Karpas-422 (cell line): Measurements from ENCODE around the gene PFN3. TPM values are rescaled to one million over a fixed set of nuclear protein-coding genes. Genes with fewer than 3 reads are reported as not detected.

Source experiments
- DNase-seq: peaks from one replicate; pipeline ENCODE4 v3.0.0-alpha.2; 2015
- H2AFZ ChIP-seq: fragments of 200-600 bp; sonication (generic); 2 replicates; pipeline ENCODE4 v1.6.1; 2014; ENCODE audit warnings: antibody characterized with exemption, low read length, mixed read lengths
- H3K27ac ChIP-seq: fragments of 200-600 bp; sonication (generic); 2 replicates; pipeline ENCODE4 v1.5.1; 2014; ENCODE audit warnings: mild to moderate bottlenecking, low read length, moderate library complexity
- H3K27me3 ChIP-seq: fragments of 200-600 bp; sonication (generic); 2 replicates; pipeline ENCODE4 v1.6.1; 2014; ENCODE audit warnings: low read length, mixed read lengths
- H3K36me3 ChIP-seq: fragments of 200-600 bp; sonication (generic); 2 replicates; pipeline ENCODE4 v1.6.1; 2014; ENCODE audit warnings: low read length, mixed read lengths; ENCODE audit not compliant: insufficient read depth
- H3K4me1 ChIP-seq: fragments of 200-600 bp; sonication (generic); 2 replicates; pipeline ENCODE4 v1.6.1; 2014; ENCODE audit warnings: mild to moderate bottlenecking, low read length, mixed read lengths
- H3K4me2 ChIP-seq: fragments of 200-600 bp; sonication (generic); 2 replicates; pipeline ENCODE4 v1.6.1; 2014; ENCODE audit warnings: low read length, low read depth, mild to moderate bottlenecking; ENCODE audit not compliant: poor library complexity, severe bottlenecking
- H3K4me3 ChIP-seq: fragments of 200-600 bp; sonication (generic); 2 replicates; pipeline ENCODE4 v1.5.1; 2014; ENCODE audit warnings: mild to moderate bottlenecking, antibody characterized with exemption, low read length, mixed read lengths
- H3K79me2 ChIP-seq: fragments of 200-600 bp; sonication (generic); 2 replicates; pipeline ENCODE4 v1.6.1; 2014; ENCODE audit warnings: mild to moderate bottlenecking, low read length, mixed read lengths
- H3K9ac ChIP-seq: fragments of 200-600 bp; sonication (generic); 2 replicates; pipeline ENCODE4 v1.6.0; 2014; ENCODE audit warnings: low read length
- H3K9me2 ChIP-seq: fragments of 200-600 bp; sonication (generic), shearing (Covaris generic); replicated peaks from 2 replicates; pipeline ENCODE4 v1.6.0; 2014; ENCODE audit warnings: mild to moderate bottlenecking, low read length, moderate library complexity; ENCODE audit not compliant: insufficient read depth
- H3K9me3 ChIP-seq: fragments of 300-700, 200-600 bp; sonication (generic); 2 replicates; pipeline ENCODE4 v1.6.1; 2014; ENCODE audit warnings: low read length, mixed read lengths
- H4K20me1 ChIP-seq: fragments of 200-600 bp; sonication (generic); 2 replicates; pipeline ENCODE4 v1.6.1; 2014; ENCODE audit warnings: mild to moderate bottlenecking, antibody characterized with exemption, low read length, low read depth; ENCODE audit not compliant: insufficient read depth
- total RNA-seq: library from RNA; depleted of rRNA; stranded (reverse); fragments of >200 nt; shearing (Covaris generic); gene quantifications from 2 replicates; pipeline ENCODE4 v1.2.3, GENCODE V29; 2014; ENCODE audit warnings: low replicate concordance

PFN3 gene
- total RNA-seq, 1 experiment from 2014 or later = not detected

- no peak for DNase-seq
- Histone ChIP-seq H3K9me3 (no peaks in the 10 kb centered on the region), H3K36me3 (no peaks in the 10 kb centered on the region), H3K4me3 (no peak overlapping the region), H3K4me1 (peaks cover 35% of the 10 kb centered on the region), H2AFZ (no peak overlapping the region), H3K4me2 (peak overlapping the region; percentile 37), H3K9me2 (no peaks in the 10 kb centered on the region), H4K20me1 (no peaks in the 10 kb centered on the region), H3K9ac (peak overlapping the region; percentile 25), H3K27ac (no peak overlapping the region), H3K27me3 (no peaks in the 10 kb centered on the region), H3K79me2 (no peaks in the 10 kb centered on the region)
Measured at GRCh38 chr5:177388521-177389052, 11.9 kb downstream of the PFN3 start.

- no peak for DNase-seq
- Histone ChIP-seq H3K4me2 (no peak overlapping the region), H3K9me3 (no peaks in the 10 kb centered on the region), H3K36me3 (no peaks in the 10 kb centered on the region), H3K4me1 (peaks cover 32% of the 10 kb centered on the region), H3K27ac (no peak overlapping the region), H4K20me1 (no peaks in the 10 kb centered on the region), H2AFZ (no peak overlapping the region), H3K79me2 (no peaks in the 10 kb centered on the region), H3K9ac (no peak overlapping the region), H3K27me3 (no peaks in the 10 kb centered on the region), H3K4me3 (no peak overlapping the region), H3K9me2 (no peaks in the 10 kb centered on the region)
Measured at GRCh38 chr5:177387405-177387804, 13.1 kb downstream of the PFN3 start.

DNA sequence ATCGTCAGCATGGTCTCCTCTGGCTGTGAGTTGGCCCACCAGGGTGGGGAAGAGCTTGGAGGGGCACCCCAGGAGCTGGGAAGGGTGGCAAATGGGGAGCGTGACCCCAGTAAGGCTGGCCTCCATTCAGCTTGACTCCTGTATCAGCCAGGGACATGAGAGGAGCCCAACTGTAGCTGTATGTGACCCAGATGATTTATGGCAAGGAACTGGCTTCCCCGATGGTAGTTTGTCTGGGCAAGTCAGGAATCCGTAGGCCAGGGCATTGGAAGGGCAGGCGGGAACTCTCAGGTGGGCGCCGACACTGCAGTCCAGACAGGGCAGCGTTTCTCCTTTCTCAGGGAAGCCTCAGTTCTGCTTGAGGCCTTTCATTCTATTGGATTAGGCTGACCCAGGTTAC lies 13.9 kb downstream of the PFN3 start:
- Histone ChIP-seq H3K27ac (no peak overlapping the region), H3K4me1 (peaks cover 32% of the 10 kb centered on the region)
- DNase-seq = no peak

DNA sequence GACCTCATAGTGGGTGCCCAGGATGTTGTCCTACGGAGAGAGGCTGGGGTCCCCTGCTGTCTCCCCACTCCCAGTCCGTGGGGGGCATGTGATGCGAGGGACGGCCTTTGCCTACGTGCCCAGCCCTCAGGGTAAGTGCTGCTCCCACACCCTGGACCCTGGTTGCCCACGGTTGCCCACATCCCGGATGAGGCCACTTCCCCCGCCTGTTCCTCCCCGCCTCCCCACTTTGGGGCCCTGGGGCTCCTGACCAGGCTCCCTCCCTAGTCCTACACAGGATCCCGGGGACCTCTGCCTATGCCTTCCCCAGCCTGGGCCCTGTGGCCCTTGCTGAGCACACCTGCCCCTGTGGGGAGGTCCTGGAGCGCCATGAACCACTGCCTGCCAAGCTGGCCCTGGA lies 14.7 kb downstream of the PFN3 start:
- Histone ChIP-seq H3K4me2 (no peak overlapping the region), H3K9me2 (no peaks in the 10 kb centered on the region), H3K9ac (no peak overlapping the region), H3K4me1 (peaks cover 37% of the 10 kb centered on the region), H3K9me3 (no peaks in the 10 kb centered on the region), H3K27ac (no peak overlapping the region), H3K36me3 (no peaks in the 10 kb centered on the region), H2AFZ (no peak overlapping the region), H3K79me2 (no peaks in the 10 kb centered on the region), H3K4me3 (no peak overlapping the region), H3K27me3 (no peaks in the 10 kb centered on the region), H4K20me1 (no peaks in the 10 kb centered on the region)
- DNase-seq = no peak

More for the DNA sequence above, 13.9 kb downstream of the PFN3 start:
- H3K9me3 ChIP-seq = no peaks in the 10 kb centered on the region
- H3K9me2 ChIP-seq = no peaks in the 10 kb centered on the region
- no peaks in the 10 kb centered on the region for H3K79me2 ChIP-seq
- no peak overlapping the region for H3K4me3 ChIP-seq
- H3K36me3 ChIP-seq = no peaks in the 10 kb centered on the region
- no peak overlapping the region for H3K9ac ChIP-seq
- no peak overlapping the region for H2AFZ ChIP-seq
- H4K20me1 ChIP-seq = no peaks in the 10 kb centered on the region
- no peak overlapping the region for H3K4me2 ChIP-seq
- H3K27me3 ChIP-seq = no peaks in the 10 kb centered on the region

DNA sequence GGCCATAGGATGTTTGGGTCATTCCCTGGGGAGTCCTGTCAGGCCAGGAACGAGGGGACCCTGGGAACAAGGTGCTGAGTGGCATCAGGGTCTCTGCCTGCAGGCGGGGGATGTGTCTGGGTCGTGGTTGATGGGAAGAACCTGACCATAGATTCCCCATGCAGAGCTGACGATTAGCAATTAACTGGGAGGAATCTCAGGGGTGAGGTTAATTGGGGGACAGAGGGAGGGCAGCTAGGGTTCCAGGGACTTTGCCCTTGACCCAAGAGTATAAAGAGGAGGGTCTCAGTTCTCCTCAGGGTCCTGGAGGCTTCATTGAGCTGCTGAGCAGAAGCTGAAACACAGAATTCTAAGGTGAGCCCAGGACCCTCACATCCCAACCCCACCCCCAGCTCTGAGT lies 16.3 kb downstream of the PFN3 start, which contains the start of gene SLC34A1:
TSS of gene SLC34A1 (plus strand) at position 301 of the 400 bp plus-strand sequence. CDS start 1,308 bp downstream, outside the sequence.
- Histone ChIP-seq H3K79me2 (no peaks in the 10 kb centered on the region), H3K36me3 (no peaks in the 10 kb centered on the region), H4K20me1 (no peaks in the 10 kb centered on the region), H3K27ac (no peak within 1 kb of the TSS), H3K27me3 (no peaks in the 10 kb centered on the region), H3K4me3 (no peak within 1 kb of the TSS), H2AFZ (no peak within 1 kb of the TSS), H3K9me2 (no peaks in the 10 kb centered on the region), H3K4me1 (peaks cover 25% of the 10 kb centered on the region), H3K4me2 (no peak within 1 kb of the TSS), H3K9ac (no peak within 1 kb of the TSS), H3K9me3 (no peaks in the 10 kb centered on the region)
- DNase-seq = no peak

DNA sequence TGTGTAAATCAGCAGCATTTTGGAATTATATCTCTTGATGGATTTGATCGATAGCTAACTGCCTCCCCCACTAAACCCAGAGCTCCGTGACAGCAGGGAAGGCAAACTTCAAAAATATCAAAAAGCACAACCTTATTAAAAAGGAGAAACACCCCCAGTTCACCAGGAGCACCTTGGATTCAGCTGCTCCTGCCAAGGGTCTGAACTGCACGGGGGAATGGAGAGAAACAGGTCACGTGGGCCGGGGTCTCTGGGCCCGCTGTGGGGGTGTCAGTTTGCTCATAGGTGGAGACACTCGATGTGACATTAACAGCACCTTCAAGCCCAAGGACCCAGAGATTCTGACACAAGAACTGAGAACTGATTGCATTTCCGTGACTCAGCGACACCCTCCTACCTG lies 17.3 kb downstream of the PFN3 start:
- Histone ChIP-seq H3K79me2 (no peaks in the 10 kb centered on the region), H3K9me2 (no peaks in the 10 kb centered on the region), H3K27me3 (no peaks in the 10 kb centered on the region)

DNA sequence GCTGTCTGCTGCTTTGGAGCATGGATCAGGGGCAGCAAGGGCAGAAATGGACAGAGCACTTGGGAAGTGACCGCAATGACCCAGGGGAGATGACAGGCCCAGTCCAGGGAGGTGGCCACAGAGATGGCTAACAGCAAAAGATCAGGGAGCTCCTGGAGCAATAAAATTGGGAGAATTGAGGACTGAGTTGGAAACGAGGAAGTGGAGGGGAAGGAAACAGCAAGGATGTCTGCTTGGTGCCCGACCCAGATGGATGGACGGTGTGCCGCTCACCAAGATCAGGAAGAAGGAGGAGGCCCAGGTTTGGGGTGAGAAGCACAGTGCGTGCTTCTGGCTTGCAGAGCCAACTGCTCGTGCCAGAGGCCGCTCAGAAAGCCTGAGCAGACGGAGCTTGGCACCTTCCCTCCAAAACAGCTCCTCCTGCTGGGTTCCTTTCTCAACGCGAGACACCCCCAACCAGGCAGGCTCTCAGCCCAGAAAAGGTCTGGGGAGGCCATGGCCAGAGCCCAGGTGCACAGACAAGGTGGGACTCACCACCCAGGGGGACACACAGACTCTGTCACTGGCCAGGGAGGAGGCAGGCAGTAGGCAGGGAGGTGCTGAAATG lies 17.9 kb downstream of the PFN3 start:
- H4K20me1 ChIP-seq = no peaks in the 10 kb centered on the region
- H3K9me3 ChIP-seq = no peaks in the 10 kb centered on the region
- no peak overlapping the region for H3K9ac ChIP-seq
- H3K27ac ChIP-seq = no peak overlapping the region
- no peak overlapping the region for H3K4me2 ChIP-seq
- no peak overlapping the region for H2AFZ ChIP-seq
- peaks cover 9% of the 10 kb centered on the region for H3K4me1 ChIP-seq
- H3K36me3 ChIP-seq = no peaks in the 10 kb centered on the region
- no peaks in the 10 kb centered on the region for H3K27me3 ChIP-seq
- no peaks in the 10 kb centered on the region for H3K79me2 ChIP-seq
- no peaks in the 10 kb centered on the region for H3K9me2 ChIP-seq
- DNase-seq = peak; percentile 76
- H3K4me3 ChIP-seq = no peak overlapping the region

More for the DNA sequence above, 17.3 kb downstream of the PFN3 start:
- no peaks in the 10 kb centered on the region for H4K20me1 ChIP-seq
- H2AFZ ChIP-seq = no peak overlapping the region
- no peak overlapping the region for H3K4me3 ChIP-seq
- no peaks in the 10 kb centered on the region for H3K36me3 ChIP-seq
- no peak for DNase-seq
- H3K9ac ChIP-seq = no peak overlapping the region
- H3K4me2 ChIP-seq = no peak overlapping the region
- peaks cover 15% of the 10 kb centered on the region for H3K4me1 ChIP-seq
- H3K27ac ChIP-seq = no peak overlapping the region
- H3K9me3 ChIP-seq = no peaks in the 10 kb centered on the region

GRCh38 chr5:177380805-177381126 lies 19.7 kb downstream of the PFN3 start:
- Histone ChIP-seq H3K4me1 (peaks cover 5% of the 10 kb centered on the region), H3K36me3 (no peaks in the 10 kb centered on the region), H3K4me3 (no peak overlapping the region), H3K9me3 (no peaks in the 10 kb centered on the region), H3K9me2 (no peaks in the 10 kb centered on the region), H3K27ac (no peak overlapping the region), H2AFZ (no peak overlapping the region), H3K9ac (no peak overlapping the region), H4K20me1 (no peaks in the 10 kb centered on the region), H3K79me2 (no peaks in the 10 kb centered on the region), H3K4me2 (no peak overlapping the region), H3K27me3 (no peaks in the 10 kb centered on the region)
- no peak for DNase-seq
